Right hindlimb (tissue), 1 donor: ENCODE results near the gene SLC22A6.

Source experiments
- DNase-seq: peaks from one replicate; pipeline ENCODE4 v3.0.0-alpha.2; 2018

Gene SLC22A6

GRCh38 chr11:62931499-62932278 lies 53.1 kb downstream of the SLC22A6 start:
- DNase-seq: no peak

GRCh38 chr11:62930666-62931065 lies 54.1 kb downstream of the SLC22A6 start:
- no peak for DNase-seq

GRCh38 chr11:62930157-62930556 lies 54.6 kb downstream of the SLC22A6 start:
- DNase-seq: peak; percentile 68

GRCh38 chr11:62928011-62928410 lies 56.8 kb downstream of the SLC22A6 start:
- DNase-seq: no peak

GRCh38 chr11:62926680-62927455 lies 57.9 kb downstream of the SLC22A6 start:
- no peak for DNase-seq
